ENCODE measurements around the gene ZNF438.

ZNF438 gene

DNA sequence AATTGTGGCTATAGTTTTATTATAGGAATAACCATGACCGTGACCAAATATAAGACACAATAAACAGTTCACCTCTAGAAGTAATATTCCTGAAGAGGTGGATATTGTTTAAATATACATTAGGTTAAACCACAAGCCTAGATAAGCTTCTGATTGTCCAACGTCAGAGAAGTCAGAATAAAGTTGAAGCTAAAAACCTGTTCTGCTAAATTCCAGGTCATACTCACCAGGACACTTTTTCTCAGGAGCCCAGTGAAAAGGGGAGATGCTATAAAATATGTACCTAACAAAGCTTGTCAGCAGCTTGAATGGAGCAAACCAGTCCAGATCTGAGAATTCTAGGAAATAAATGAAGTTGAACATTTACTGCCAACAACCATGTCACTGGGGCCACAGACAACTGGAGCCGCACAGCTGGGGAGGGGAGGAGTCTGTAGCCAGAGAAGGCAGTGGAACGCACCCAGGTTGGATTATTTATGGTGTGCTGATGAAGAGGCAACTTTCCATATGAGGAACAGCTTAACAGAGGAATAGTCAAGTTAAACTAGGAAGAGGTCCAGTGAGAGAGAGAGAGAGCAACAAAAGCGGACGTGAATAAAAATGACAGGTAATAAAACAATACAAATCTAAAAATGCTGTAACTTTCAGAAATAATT, 191.1 kb downstream of the ZNF438 start:
- H3K4me3 ChIP-seq (ENCODE audit: low read depth, low read length), result no peak overlapping the region
- DNase-seq (ENCODE audit: low read depth), result no peak
- TF ChIP-seq, protein P1, sequence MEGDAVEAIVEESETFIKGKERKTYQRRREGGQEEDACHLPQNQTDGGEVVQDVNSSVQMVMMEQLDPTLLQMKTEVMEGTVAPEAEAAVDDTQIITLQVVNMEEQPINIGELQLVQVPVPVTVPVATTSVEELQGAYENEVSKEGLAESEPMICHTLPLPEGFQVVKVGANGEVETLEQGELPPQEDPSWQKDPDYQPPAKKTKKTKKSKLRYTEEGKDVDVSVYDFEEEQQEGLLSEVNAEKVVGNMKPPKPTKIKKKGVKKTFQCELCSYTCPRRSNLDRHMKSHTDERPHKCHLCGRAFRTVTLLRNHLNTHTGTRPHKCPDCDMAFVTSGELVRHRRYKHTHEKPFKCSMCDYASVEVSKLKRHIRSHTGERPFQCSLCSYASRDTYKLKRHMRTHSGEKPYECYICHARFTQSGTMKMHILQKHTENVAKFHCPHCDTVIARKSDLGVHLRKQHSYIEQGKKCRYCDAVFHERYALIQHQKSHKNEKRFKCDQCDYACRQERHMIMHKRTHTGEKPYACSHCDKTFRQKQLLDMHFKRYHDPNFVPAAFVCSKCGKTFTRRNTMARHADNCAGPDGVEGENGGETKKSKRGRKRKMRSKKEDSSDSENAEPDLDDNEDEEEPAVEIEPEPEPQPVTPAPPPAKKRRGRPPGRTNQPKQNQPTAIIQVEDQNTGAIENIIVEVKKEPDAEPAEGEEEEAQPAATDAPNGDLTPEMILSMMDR (IDR thresholded peaks at IDR 0.05; ENCODE audit: low read depth, low read length), result no peak
- TF ChIP-seq MYC (IDR thresholded peaks at IDR 0.05; ENCODE audit: low read depth, low read length) (no peak), MAX (IDR thresholded peaks at IDR 0.05; ENCODE audit: low read depth, low read length) (no peak), POLR2A (IDR thresholded peaks at IDR 0.05; ENCODE audit: extremely low read depth, insufficient read length) (no peak)

GRCh38 chr10:30839652-30840051, 192.0 kb downstream of the ZNF438 start:
- DNase-seq (ENCODE audit: low read depth), result no peak
- TF ChIP-seq MYC (IDR thresholded peaks at IDR 0.05; ENCODE audit: low read depth, low read length), result no peak
- TF ChIP-seq MAX (IDR thresholded peaks at IDR 0.05; ENCODE audit: low read depth, low read length), result no peak
- TF ChIP-seq POLR2A (IDR thresholded peaks at IDR 0.05; ENCODE audit: extremely low read depth, insufficient read length), result no peak
- TF ChIP-seq, protein P1 (IDR thresholded peaks at IDR 0.05; ENCODE audit: low read depth, low read length), result no peak
- H3K4me3 ChIP-seq (ENCODE audit: low read depth, low read length), result no peak overlapping the region

DNA sequence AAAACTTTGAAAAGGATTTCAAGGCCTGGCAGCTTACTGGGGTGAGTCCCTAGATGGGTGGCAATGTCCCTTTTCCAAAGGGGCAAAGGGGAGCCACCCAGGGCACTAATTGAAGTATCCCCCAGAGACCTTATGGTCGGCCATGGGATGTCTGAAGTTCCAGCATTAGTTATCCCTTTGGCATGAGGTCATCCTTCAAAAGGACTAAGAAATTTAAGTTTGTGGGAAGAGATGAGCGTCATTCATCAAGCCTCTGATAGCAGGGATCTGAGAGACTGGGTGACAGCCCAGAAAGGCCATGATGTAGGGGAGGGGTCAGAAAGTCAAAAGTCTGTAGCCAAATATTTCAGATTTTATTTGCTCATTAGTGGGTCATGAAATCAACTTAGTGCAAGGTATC, 195.3 kb downstream of the ZNF438 start:
- H3K4me3 ChIP-seq (ENCODE audit: low read depth, low read length), result no peak overlapping the region
- no peak for DNase-seq (ENCODE audit: low read depth)
- TF ChIP-seq, protein P1 (IDR thresholded peaks at IDR 0.05; ENCODE audit: low read depth, low read length), result no peak
- no peak for TF ChIP-seq MYC (IDR thresholded peaks at IDR 0.05; ENCODE audit: low read depth, low read length)
- no peak for TF ChIP-seq POLR2A (IDR thresholded peaks at IDR 0.05; ENCODE audit: extremely low read depth, insufficient read length)
- no peak for TF ChIP-seq MAX (IDR thresholded peaks at IDR 0.05; ENCODE audit: low read depth, low read length)

DNA sequence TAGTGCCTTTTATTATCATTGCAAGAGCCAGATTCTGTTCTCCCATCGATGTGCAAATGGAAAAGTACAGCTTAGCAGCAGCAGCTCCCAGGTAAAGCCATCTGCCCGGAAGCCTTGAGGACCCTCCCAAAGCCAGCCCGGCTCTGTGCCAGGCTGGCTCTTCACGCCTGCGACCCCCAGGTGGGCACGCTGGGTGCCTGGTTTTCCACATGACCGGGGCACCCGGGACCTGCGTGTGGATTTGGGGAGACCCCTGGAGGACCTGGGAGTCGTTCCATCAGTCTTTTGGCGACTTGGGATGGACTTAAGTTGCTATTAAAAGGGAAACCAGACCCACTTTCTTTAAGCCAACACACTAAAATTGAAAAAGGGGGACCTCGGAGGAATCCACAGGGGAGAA, 196.5 kb downstream of the ZNF438 start:
- DNase-seq (ENCODE audit: low read depth), result no peak
- TF ChIP-seq MAX (IDR thresholded peaks at IDR 0.05; ENCODE audit: low read depth, low read length) (no peak), MYC (IDR thresholded peaks at IDR 0.05; ENCODE audit: low read depth, low read length) (no peak), POLR2A (IDR thresholded peaks at IDR 0.05; ENCODE audit: extremely low read depth, insufficient read length) (no peak)
- TF ChIP-seq, protein P1 (IDR thresholded peaks at IDR 0.05; ENCODE audit: low read depth, low read length), result no peak
- H3K4me3 ChIP-seq (ENCODE audit: low read depth, low read length), result no peak overlapping the region

DNA sequence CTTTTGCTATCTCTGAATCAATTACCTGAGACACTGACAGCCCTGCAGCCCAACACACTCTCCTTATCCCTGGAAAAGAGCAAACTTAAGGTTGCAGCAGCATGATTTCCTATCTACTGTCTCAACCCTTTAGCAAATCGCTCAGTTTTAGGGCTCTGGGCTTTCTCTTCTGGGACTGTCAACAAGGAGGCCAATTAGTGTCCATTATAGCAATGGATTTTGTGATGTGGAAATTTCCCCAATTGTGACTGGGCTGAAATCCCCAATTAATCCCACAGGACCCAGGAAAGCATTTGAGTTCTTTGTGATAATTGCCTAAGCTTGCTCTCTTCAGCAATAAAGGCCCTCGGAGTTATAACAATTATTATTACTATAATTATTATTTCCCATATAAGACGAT, 197.0 kb downstream of the ZNF438 start:
- TF ChIP-seq MYC (IDR thresholded peaks at IDR 0.05; ENCODE audit: low read depth, low read length), result no peak
- no peak for TF ChIP-seq MAX (IDR thresholded peaks at IDR 0.05; ENCODE audit: low read depth, low read length)
- TF ChIP-seq, protein P1 (IDR thresholded peaks at IDR 0.05; ENCODE audit: low read depth, low read length), result no peak
- TF ChIP-seq POLR2A (IDR thresholded peaks at IDR 0.05; ENCODE audit: extremely low read depth, insufficient read length), result no peak
- no peak overlapping the region for H3K4me3 ChIP-seq (ENCODE audit: low read depth, low read length)
- DNase-seq (ENCODE audit: low read depth), result no peak

All from NB4 (cell line).